ENCODE data around the gene IL13. TPM values are rescaled to one million over a fixed set of nuclear protein-coding genes. Genes with fewer than 3 reads are reported as not detected.

IL13 gene
- polyA plus RNA-seq, 1 donor from 2014 or later = 0.25 TPM

Other genes with a start within 250 kb of the IL13 start
- gene IRF1, start 167.4 kb upstream of the IL13 start, polyA plus RNA-seq = 0.67 and 0.96 TPM in 2 replicates
- gene IL5, start 114.7 kb upstream of the IL13 start, polyA plus RNA-seq = not detected in 2 replicates
- 6.7 and 7.5 TPM in 2 replicates for gene RAD50, start 101.2 kb upstream of the IL13 start, polyA plus RNA-seq
- gene IL4, start 15.8 kb downstream of the IL13 start, polyA plus RNA-seq = not detected in 2 replicates
- gene KIF3A, start 79.4 kb downstream of the IL13 start, polyA plus RNA-seq = 84.6 and 94.4 TPM in 2 replicates
- gene CCNI2, start 89.3 kb downstream of the IL13 start, polyA plus RNA-seq = not detected in 2 replicates
- 33.6 and 37.7 TPM in 2 replicates for gene SEPTIN8, start 119.1 kb downstream of the IL13 start, polyA plus RNA-seq
- gene SOWAHA, start 155.1 kb downstream of the IL13 start, polyA plus RNA-seq = 23.4 and 26.9 TPM in 2 replicates
- gene SHROOM1, start 172.5 kb downstream of the IL13 start, polyA plus RNA-seq = 0.84 and 1.8 TPM in 2 replicates
- 4.6 and 5.1 TPM in 2 replicates for gene GDF9, start 208.3 kb downstream of the IL13 start, polyA plus RNA-seq
- gene UQCRQ, start 208.5 kb downstream of the IL13 start, polyA plus RNA-seq = 413 and 444 TPM in 2 replicates
- 1.1 and 1.6 TPM in 2 replicates for gene LEAP2, start 215.5 kb downstream of the IL13 start, polyA plus RNA-seq

Measured in neural cell (in vitro differentiated cells).